C4-2B (cell line): ENCODE results near the gene S1PR2.

Experiments
- CTCF ChIP-seq: fragments of 450-650 bp; conservative IDR thresholded peaks from 2 replicates; pipeline ENCODE4 v1.5.1; 2017; ENCODE audit warnings: mild to moderate bottlenecking
- ZFX ChIP-seq: fragments of 450-650 bp; IDR thresholded peaks from 2 replicates; pipeline ENCODE4 v1.6.1; 2017

- TF ChIP-seq CTCF, result no peak
- TF ChIP-seq ZFX, result no peak
Observed at GRCh38 chr19:10262771-10263170, 31.6 kb upstream of the S1PR2 start.
